Hematopoietic multipotent progenitor cell (in vitro differentiated cells): ENCODE data around the gene TPRG1. TPM values are rescaled to one million over a fixed set of nuclear protein-coding genes. Genes with fewer than 3 reads are reported as not detected.

Source experiments
- DNase-seq, 3 donors: peaks; one replicate each; pipeline ENCODE4 v3.0.0-alpha.2; 2011 to 2015; ENCODE audit warnings: low read depth in 2 of 3, low spot score in 2 of 3
- total RNA-seq: library from RNA; depleted of rRNA; stranded (reverse); fragments of >200 nt; gene quantifications from one replicate; pipeline ENCODE4 v1.2.3, GENCODE V29; 2012

Gene TPRG1
- total RNA-seq, 1 donor, result under 0.01 TPM

DNA sequence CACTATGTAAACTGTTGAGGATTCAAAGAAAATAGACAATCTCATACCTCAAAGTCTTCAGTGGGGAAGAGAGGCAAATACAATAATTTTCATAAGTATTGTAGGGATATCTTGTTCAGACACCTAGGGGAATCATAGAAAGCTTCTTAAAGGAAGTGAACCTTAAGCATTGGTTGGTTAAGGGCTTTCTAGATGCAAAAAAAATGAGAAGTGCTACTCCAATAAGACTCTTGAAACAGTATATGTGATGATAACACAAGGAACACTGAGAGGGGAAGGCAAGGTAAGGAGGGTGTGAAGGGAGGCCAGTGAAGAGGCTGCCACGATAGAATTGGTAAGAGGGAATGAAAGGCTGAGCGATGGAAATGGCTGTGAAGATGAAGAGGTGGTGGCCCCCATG is 104.1 kb downstream of the TPRG1 start:
- no peak for DNase-seq

DNA sequence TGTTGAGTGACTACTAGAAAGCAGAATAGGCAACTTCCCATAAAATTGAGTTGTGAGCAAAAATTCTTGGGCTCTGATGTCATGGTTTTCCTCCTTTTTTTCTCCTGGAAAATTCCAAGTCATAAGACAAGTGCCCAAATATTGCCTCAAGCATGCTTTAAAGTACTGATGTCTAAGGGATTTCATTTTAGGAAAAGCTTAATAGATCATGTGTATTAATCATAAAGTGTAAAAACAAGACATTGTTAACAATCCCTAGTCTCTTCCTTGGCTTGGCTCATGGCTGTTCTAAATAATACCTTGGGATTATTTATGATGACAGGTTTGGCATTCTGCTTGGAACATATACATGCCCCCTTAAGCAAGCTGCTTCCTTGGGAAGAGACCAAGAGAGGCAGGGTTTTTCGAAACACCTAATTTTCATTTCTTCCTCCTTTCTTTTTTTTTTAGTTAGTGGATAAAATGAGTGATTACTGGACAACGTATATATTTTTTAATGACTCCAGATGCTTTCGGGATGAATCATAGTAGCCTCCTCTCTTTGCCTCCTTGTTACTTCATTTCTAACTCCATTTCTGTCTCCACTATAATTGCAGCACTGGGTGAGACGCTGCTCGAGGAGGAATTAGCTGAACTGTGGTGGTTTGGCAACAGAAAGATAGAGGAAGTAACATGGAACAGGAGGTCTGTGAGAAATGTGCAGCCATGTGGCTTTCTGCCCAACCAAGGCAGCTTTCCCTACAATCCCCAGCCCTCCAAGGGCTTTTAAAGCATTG is 104.9 kb downstream of the TPRG1 start:
- DNase-seq, result peak in 1 of 3 donors; percentile 79

- DNase-seq, result no peak
Measured at GRCh38 chr3:189277711-189278110, 105.9 kb downstream of the TPRG1 start.

- DNase-seq, result no peak
Measured at GRCh38 chr3:189278221-189278620, 106.5 kb downstream of the TPRG1 start.

- DNase-seq, result no peak
Measured at GRCh38 chr3:189282189-189282588, 110.4 kb downstream of the TPRG1 start.

DNA sequence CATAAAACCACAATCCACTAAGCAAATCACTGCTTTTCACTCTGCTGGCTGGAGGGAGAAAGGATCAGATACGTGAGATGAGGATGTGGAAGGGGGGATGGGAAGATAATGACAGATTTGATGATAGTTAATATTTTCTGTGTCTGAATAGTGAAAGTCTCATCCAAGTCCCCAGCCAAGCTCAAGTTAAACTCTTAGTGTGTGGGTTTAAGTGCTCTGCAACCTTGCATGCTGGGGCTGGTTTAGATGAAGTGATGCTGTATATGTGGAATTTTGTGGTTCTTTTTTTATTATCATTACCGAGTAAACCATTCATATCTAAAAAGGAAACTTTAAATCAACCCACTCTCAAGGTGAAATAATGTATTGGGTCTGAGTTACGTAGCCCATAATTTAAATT is 111.0 kb downstream of the TPRG1 start:
- no peak for DNase-seq

DNA sequence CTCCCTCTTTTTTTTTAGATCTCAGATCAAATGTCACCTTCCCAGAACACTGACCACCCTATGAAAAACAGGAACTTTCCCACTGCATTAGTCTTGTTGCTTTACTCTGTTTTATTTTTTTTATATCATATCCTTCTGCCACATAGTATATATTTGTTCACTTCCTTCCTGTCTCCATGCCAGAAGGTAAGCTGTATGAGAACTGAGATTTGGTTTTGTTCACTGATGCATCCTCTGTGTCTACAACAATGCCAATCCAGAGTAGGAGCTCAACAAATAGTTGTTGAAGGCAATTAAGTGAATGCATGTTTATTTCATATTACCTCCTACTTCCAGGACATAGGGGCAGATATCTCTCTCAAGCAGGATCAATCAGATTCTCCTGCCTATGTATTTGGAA is 114.4 kb downstream of the TPRG1 start:
- DNase-seq, result peak in 1 of 3 donors; percentile 12

DNA sequence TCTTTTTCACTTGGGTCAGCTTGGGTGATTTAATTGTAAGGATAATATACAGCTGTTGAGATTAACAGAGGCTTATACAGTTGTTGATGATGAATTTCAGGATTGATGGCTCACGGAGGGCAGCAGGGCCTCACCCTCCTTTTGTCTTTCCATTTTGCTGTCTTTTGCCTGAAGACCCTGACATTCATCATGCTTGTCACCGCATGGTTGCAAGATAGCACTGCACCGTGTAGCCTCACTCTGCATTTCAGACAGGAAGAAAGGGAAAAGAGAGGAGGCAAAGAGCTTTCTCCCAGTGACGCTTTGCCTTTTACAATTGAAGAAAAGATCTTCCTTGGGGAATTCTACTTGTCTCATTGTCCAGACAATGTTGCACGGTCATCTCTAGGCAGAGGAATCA is 115.1 kb downstream of the TPRG1 start:
- no peak for DNase-seq

- no peak for DNase-seq
Measured at GRCh38 chr3:189288348-189289235, 116.8 kb downstream of the TPRG1 start.

GRCh38 chr3:189289251-189289650 is 117.5 kb downstream of the TPRG1 start:
- DNase-seq, result no peak

DNA sequence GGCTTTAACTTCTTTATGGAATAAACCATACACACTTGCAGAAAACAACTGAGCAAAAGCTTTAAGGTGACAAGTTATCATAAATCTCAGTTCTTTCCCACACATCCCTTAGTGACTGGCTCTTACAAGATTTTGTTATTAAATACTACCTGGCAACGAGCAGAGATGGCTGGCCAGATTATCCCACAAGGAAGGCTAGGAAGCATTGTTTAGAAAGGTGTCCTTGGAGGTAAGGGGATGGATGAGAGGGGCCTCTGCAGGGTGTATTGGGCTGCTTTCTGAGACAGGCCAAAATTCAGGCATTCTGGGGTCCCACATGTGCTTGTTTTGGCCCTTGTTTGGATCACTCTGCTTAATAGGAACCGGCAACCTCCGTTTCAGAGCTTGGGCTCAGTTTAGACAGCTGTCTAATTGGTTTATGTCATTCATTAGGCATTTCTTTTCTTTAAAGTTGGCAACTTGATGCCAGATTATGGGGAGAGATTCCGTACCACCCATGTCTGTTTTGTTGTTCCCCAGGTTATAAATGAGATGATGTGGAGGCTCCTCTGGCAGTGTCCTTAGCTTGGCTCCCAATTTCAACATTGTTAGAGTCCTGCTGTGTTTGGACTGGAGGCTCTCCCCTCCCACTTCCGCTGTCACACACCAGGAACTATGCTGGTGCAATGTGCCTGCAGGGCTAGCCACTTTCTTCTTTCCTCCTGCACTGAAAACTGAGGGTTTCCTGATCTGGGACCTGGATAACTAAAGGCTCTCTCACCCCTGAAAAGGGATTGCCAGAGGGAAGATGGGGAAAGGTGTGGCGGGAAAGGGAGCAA is 121.1 kb downstream of the TPRG1 start:
- no peak for DNase-seq

DNA sequence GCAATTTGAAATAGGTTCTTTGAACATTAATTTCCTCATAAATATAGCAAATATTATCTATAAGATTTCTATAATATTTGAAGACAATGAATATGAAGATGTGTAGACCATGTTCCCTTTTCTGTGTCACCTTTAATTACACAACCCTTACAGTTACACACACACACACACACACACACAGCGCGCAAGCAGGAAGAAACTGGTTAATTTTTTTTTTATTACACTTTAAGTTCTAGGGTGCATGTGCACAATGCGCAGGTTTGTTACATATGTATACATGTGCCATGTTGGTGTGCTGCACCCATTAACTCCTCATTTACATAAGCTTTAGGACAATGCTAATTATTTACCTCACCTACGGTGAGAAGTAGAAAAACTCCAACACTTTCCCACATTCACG is 122.9 kb downstream of the TPRG1 start:
- DNase-seq, result no peak

DNA sequence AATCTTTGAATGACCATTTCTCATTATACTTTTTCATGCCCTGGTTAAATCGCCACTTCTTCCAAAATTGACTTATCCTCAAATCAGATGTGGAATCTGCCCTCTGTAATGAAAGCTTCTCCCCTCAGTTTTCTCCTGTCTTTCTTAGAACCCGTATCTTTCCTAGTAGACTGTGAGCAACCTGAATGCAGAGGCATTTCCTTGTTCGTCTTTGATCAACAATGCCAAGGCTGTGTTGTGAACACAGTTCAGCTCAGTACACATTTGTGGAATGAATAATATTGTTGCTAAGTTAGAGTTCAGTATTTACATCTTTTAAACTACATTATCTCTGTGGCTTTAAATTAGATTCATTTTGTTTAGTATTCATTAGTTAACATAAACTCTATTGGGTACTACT is 123.3 kb downstream of the TPRG1 start:
- DNase-seq, result no peak

DNA sequence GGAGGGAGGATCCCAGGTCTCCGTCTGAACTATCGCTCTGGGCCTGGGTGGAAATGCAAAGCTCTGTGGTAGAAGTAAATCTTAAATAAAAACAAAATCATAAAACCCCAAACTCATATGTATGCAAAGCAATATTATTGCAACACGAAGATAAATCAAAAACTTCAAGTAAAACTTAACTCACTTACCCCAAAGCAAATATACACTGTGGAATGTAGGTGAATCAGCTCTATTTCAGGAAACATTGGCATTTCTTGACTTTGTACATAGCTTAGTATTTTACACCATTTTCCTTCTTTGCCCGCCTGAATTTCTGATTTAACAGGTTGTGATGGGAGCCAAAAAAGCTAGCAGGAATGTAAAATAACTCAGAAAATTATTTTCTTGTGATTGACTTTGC is 126.2 kb downstream of the TPRG1 start:
- DNase-seq, result no peak

GRCh38 chr3:189298469-189299375 is 127.0 kb downstream of the TPRG1 start:
- no peak for DNase-seq

GRCh38 chr3:189300345-189300744 is 128.6 kb downstream of the TPRG1 start:
- DNase-seq, result no peak

DNA sequence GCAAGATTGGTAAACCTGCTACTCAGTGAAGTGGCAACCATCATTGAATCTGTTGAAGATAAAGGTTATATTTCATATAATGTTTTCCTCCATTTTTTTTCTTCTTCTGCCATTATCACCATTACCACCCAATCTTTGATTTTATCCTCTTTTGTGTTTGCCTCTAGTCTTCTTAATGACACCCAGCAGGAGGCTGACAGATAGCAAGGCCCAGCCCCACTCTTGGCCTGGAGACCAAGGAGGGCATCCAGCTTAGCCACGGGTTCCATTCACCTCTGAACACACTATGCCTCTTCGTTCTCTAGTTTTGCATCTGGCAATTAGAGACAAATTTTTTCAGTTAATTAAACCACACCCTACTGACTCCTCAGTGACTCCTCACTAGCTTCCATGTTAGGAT is 129.7 kb downstream of the TPRG1 start:
- no peak for DNase-seq

DNA sequence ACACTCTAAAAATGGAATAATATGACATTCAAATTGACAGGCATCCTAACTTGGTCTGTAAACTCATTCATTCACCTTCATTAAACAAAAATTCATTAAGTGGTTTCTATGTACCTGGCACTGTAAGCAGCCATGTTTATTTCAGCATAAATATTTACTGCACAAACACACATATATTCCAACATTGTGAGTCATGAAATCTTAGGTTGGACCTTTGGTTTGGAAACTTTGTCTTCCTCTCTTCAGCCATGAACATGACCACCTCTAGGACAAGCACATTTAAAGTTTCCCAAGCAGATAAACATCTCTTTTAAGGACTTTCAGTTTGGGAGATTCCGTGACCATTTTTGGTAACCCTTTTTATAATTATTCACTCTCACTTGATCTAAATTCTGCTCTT is 131.8 kb downstream of the TPRG1 start:
- DNase-seq, result no peak

DNA sequence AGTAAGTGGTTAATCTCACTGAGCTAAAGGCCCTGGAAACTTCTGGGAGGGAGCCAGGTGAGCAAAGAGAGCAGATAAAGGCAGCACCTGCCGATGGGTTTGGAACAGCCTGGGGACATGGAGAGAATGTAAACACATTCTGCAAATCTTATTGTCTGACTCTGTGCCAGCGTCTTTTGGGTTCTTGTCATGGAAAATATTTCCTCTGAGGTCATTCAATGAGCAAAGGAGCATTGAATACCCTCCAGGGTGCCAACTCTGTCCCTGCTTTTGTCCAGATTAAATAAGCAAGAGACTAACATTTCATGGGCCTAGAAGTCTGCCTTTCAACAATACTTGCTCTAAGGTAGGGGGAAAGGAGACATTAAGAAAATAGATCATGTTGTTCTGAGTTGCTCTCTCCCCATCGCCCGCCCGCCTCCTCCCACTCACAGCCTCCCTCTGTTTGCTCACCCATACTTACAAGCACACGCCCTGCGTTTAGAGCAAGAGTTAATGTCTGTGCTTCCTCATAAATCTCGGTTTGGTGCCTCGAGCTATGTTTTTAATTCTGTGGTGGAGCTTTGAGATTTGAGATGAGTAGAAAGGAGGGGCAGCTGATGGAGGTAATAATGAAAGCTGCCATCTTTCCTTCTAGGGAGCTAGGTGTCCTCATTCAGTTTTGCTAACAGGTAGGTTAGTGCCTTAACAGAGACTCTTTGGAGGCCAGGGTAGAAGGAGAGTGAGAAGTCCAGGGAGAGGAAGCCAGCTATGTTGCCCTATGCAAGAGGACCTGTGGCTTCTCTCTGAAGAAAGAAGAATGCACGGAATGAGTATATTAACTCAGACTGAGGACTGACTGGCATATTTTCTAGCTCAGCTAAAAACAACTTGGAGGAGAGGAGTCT is 132.9 kb downstream of the TPRG1 start:
- DNase-seq, result no peak
